Activated CD8-positive, alpha-beta T cell treated with anti-CD3 and anti-CD28 coated beads for 36 hours (primary cell): Measurements from ENCODE around the gene NEDD4. TPM values are rescaled to one million over a fixed set of nuclear protein-coding genes. Genes with fewer than 3 reads are reported as not detected.

Experiments
- ATAC-seq: fragments of 200-7000 bp; cut with Tn5 transposase; one replicate; pipeline ENCODE4 v1.10.0; 2021; ENCODE audit warnings: mild to moderate bottlenecking, moderate library complexity
- CTCF ChIA-PET: fragments of 350-600 bp; sonication (Branson Sonifier 250); formaldehyde crosslinking; loops from one replicate; lab custom pipeline; 2021; ENCODE audit warnings: antibody characterized with exemption; lab: Charles Lee
- POLR2A ChIA-PET: fragments of 350-600 bp; sonication (Branson Sonifier 250); formaldehyde crosslinking; loops from one replicate; lab custom pipeline; 2021; ENCODE audit warnings: antibody characterized with exemption; lab: Charles Lee
- DNase-seq: peaks from one replicate; pipeline ENCODE4 v3.0.0-alpha.2; 2020
- H3K27ac Mint-ChIP-seq: one replicate; pipeline ENCODE4 v1.8.0; 2021; ENCODE audit warnings: mild to moderate bottlenecking, mixed read lengths
- H3K27me3 Mint-ChIP-seq: one replicate; pipeline ENCODE4 v1.8.0; 2021; ENCODE audit warnings: mixed read lengths
- H3K36me3 Mint-ChIP-seq: one replicate; pipeline ENCODE4 v1.8.0; 2021; ENCODE audit warnings: low read depth, mixed read lengths
- H3K4me1 Mint-ChIP-seq: one replicate; pipeline ENCODE4 v1.8.0; 2021; ENCODE audit warnings: low read depth, mixed read lengths
- H3K4me3 Mint-ChIP-seq: one replicate; pipeline ENCODE4 v1.8.0; 2021; ENCODE audit warnings: mild to moderate bottlenecking, moderate library complexity, mixed read lengths
- H3K9me3 Mint-ChIP-seq: one replicate; pipeline ENCODE4 v1.8.0; 2021; ENCODE audit warnings: mixed read lengths
- CTCF ChIP-seq: fragments of 200-600 bp; IDR thresholded peaks from one replicate; pipeline ENCODE4 v1.8.0; 2022; ENCODE audit warnings: antibody characterized with exemption, mild to moderate bottlenecking
- intact Hi-C: fragments of 100-400 bp; cut with micrococcal nuclease; formaldehyde crosslinking; loops from one replicate; pipeline ENCODE4 v1.10.0; 2022
- total RNA-seq, 2 experiments: library from RNA; stranded (reverse); gene quantifications; one replicate each; pipeline ENCODE4 v1.2.3, GENCODE V29; 2021

The NEDD4 gene
- total RNA-seq, 2 experiments from 2014 or later = 10.4 to 11.8 TPM

DNA sequence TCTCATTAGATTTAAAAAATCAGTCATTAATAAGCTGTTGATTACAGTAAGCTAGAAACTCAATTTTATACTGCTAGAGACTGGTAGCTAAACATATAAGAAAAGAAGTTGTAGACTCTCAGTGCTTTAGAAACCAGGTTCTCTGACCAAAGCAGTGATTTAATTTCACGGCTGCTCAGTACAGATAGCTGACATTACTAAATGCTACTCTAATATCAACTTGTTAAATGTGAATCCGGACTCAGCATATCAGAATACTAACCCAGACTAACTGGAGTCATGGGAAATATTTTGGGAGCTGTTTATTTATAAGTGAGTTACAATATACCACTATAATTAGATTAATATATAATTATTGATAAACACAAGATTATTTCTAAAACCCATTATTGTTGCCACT lies 80.4 kb downstream of the NEDD4 start:
- no peaks in the 10 kb centered on the region for H3K9me3 Mint-ChIP-seq
- TF ChIP-seq CTCF = no peak
- CTCF ChIA-PET = interaction anchor here (0.9 to 1.1 kb wide), 2 partner anchors 13 to 139 kb away, joined by 4 read pairs; no protein-coding TSS in a partner anchor
- no peak overlapping the region for H3K4me3 Mint-ChIP-seq
- H3K27ac Mint-ChIP-seq = no peak overlapping the region
- no peak for DNase-seq
- no peaks in the 10 kb centered on the region for H3K27me3 Mint-ChIP-seq
- POLR2A ChIA-PET = interaction anchor here (0.6 kb wide), 1 partner anchor 291 kb away, joined by 3 read pairs; no protein-coding TSS in a partner anchor
- intact Hi-C loops = no loop called here
- no peaks in the 10 kb centered on the region for H3K4me1 Mint-ChIP-seq
- ATAC-seq = no peak
- H3K36me3 Mint-ChIP-seq = no peaks in the 10 kb centered on the region

DNA sequence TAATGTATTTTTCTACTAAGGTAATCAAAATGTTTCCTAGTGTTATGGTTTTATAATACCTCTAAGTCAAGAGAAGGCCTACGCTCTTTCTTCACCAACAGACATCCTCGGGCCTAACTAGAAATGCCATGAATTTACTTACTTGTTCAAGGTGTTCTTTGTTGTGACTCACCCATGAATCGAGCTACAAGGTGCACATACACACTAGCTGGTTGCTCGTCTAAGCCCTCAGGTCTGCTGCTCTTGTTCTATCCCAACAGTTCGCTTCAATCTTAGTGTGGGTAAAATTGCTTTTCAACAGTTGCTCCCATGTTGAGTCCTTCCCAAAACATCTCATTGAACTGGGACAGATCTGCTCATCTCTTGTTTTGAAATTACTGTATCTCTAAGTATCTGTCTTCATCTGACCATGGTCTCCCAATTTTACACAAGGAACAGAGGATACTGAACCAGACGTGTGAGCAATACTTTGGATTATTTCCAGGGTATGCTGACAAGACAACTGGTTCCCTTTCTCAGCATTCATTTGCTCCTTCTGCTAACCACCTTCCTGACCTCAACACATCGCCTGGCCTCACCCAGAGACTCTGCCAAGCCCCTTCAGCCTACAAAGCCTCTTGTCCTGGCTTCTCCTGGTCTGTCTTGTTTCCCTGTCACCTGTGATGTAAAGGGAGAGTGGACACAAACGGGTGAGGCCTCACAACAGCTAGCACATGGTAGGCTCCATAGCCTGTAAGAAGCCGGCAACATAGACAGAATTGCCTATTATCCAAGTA lies 84.2 kb downstream of the NEDD4 start:
- Mint-ChIP-seq H3K4me3 (no peak overlapping the region), H3K27me3 (no peaks in the 10 kb centered on the region), H3K9me3 (no peaks in the 10 kb centered on the region), H3K36me3 (no peaks in the 10 kb centered on the region), H3K4me1 (no peaks in the 10 kb centered on the region), H3K27ac (no peak overlapping the region)
- intact Hi-C loops = no loop called here
- TF ChIP-seq CTCF = no peak
- ChIA-PET CTCF (no interaction called here), POLR2A (no interaction called here)
- DNase-seq (no peak), ATAC-seq (no peak)

GRCh38 chr15:55907797-55908196 lies 85.6 kb downstream of the NEDD4 start:
- ATAC-seq (no peak), DNase-seq (no peak)
- no peaks in the 10 kb centered on the region for H3K27me3 Mint-ChIP-seq
- intact Hi-C loops = no loop called here
- ChIA-PET POLR2A (no interaction called here), CTCF (no interaction called here)
- H3K27ac Mint-ChIP-seq = no peak overlapping the region
- H3K9me3 Mint-ChIP-seq = no peaks in the 10 kb centered on the region
- H3K4me1 Mint-ChIP-seq = no peaks in the 10 kb centered on the region
- TF ChIP-seq CTCF = no peak
- H3K4me3 Mint-ChIP-seq = no peak overlapping the region
- no peaks in the 10 kb centered on the region for H3K36me3 Mint-ChIP-seq

DNA sequence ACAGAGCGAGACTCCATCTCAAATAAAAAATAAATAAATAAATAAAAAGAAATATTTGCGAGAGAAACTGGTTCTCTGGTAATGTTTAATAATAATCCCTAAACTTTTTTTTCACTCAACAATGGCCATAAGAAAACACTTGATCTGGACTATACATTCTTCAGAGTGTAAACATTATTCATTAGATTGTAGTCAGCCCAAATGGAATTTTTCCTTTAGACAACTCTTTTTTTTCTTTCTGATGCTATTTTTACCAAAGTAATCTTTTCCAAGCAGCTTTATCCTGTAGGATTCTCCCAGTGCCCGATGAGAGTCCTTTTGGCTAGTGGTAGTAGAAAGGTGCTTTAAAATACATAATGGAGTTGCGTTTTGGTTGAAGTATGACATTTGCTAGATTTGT lies 90.4 kb downstream of the NEDD4 start:
- ChIA-PET CTCF (no interaction called here), POLR2A (no interaction called here)
- Mint-ChIP-seq H3K4me3 (no peak overlapping the region), H3K9me3 (no peaks in the 10 kb centered on the region), H3K4me1 (no peaks in the 10 kb centered on the region), H3K36me3 (no peaks in the 10 kb centered on the region), H3K27me3 (no peaks in the 10 kb centered on the region), H3K27ac (no peak overlapping the region)
- ATAC-seq = no peak
- DNase-seq = no peak
- no peak for TF ChIP-seq CTCF
- intact Hi-C loops = no loop called here

GRCh38 chr15:55900019-55900418 lies 93.4 kb downstream of the NEDD4 start:
- CTCF ChIA-PET = interaction anchor here (0.7 to 1.4 kb wide), 5 partner anchors 13 to 153 kb away, joined by 3 to 7 read pairs (median 4); no protein-coding TSS in a partner anchor
- H3K27ac Mint-ChIP-seq = no peak overlapping the region
- no peak for TF ChIP-seq CTCF
- no peak for ATAC-seq
- no peak overlapping the region for H3K4me3 Mint-ChIP-seq
- no peaks in the 10 kb centered on the region for H3K36me3 Mint-ChIP-seq
- no peak for DNase-seq
- H3K4me1 Mint-ChIP-seq = peaks cover 5% of the 10 kb centered on the region
- intact Hi-C loops = no loop called here
- no peaks in the 10 kb centered on the region for H3K27me3 Mint-ChIP-seq
- POLR2A ChIA-PET = interaction anchor here (1.0 kb wide), 1 partner anchor 17 kb away, joined by 3 read pairs; no protein-coding TSS in a partner anchor
- H3K9me3 Mint-ChIP-seq = no peaks in the 10 kb centered on the region
